Fibroblast of lung (primary cell): ENCODE data around the gene LRRC36. TPM values are rescaled to one million over a fixed set of nuclear protein-coding genes. Genes with fewer than 3 reads are reported as not detected.
A peak's percentile ranks its signal among the peaks of the same experiment; 100 is the strongest.

Source experiments
- DNase-seq, 2 donors: peaks; one replicate each; pipeline versions ENCODE4 v3.0.0 to v3.0.0-alpha.2; 2010; ENCODE audit warnings: low read depth in 2 of 2
- H2AFZ ChIP-seq: 2 replicates; pipeline ENCODE4 v1.5.1; 2012; ENCODE audit warnings: low read length, control low read depth, inconsistent platforms
- H3K27ac ChIP-seq: 2 replicates; pipeline ENCODE4 v1.5.1; 2011; ENCODE audit warnings: low read length, control low read depth; ENCODE audit not compliant: insufficient read depth
- H3K27me3 ChIP-seq: 2 replicates; pipeline ENCODE4 v1.5.1; 2011; ENCODE audit warnings: mild to moderate bottlenecking, low read length; ENCODE audit not compliant: control insufficient read depth, insufficient read depth
- H3K36me3 ChIP-seq: 2 replicates; pipeline ENCODE4 v1.5.1; 2011; ENCODE audit warnings: low read length; ENCODE audit not compliant: control insufficient read depth, insufficient read depth
- H3K4me1 ChIP-seq: 2 replicates; pipeline ENCODE4 v1.5.1; 2011; ENCODE audit warnings: low read length; ENCODE audit not compliant: control insufficient read depth, insufficient read depth; ENCODE audit errors: extremely low read depth
- H3K4me2 ChIP-seq: 2 replicates; pipeline ENCODE4 v1.5.1; 2011; ENCODE audit warnings: low read length, control low read depth; ENCODE audit not compliant: insufficient read depth; ENCODE audit errors: extremely low read depth
- H3K4me3 ChIP-seq, 4 experiments: fragments of 200-600 bp in 1 of 4; sonication (generic) in 1 of 4; replicated peaks in 1 of 4; 2 replicates each; pipeline ENCODE4 v1.5.1; 2011 to 2016; ENCODE audit warnings: low read length in 4 of 4, low read depth in 3 of 4, mild to moderate bottlenecking in 3 of 4, control low read depth in 2 of 4, inconsistent platforms in 1 of 4, mixed read lengths in 1 of 4; ENCODE audit not compliant: insufficient read depth in 1 of 4; ENCODE audit errors: control extremely low read depth in 1 of 4
- H3K79me2 ChIP-seq: 2 replicates; pipeline ENCODE4 v1.5.1; 2012; ENCODE audit warnings: mild to moderate bottlenecking, low read length, inconsistent platforms; ENCODE audit not compliant: control insufficient read depth, insufficient read depth
- H3K9ac ChIP-seq: 2 replicates; pipeline ENCODE4 v1.5.1; 2011; ENCODE audit warnings: mild to moderate bottlenecking, low read length, control low read depth; ENCODE audit not compliant: insufficient read depth
- H3K9me3 ChIP-seq: 2 replicates; pipeline ENCODE4 v1.5.1; 2012; ENCODE audit warnings: low read depth, low read length; ENCODE audit not compliant: control insufficient read depth, insufficient read depth
- H4K20me1 ChIP-seq: 2 replicates; pipeline ENCODE4 v1.5.1; 2011; ENCODE audit warnings: low read length; ENCODE audit not compliant: control insufficient read depth, insufficient read depth; ENCODE audit errors: extremely low read depth
- CTCF ChIP-seq, 2 donors: IDR thresholded peaks in 1 of 2; conservative IDR thresholded peaks in 1 of 2; 1 replicate in 1 of 2; 2 replicates in 1 of 2; pipeline ENCODE4 v1.5.1; 2011 to 2012; ENCODE audit warnings: low read length in 2 of 2, control low read depth in 1 of 2, inconsistent platforms in 1 of 2, low read depth in 1 of 2, mild to moderate bottlenecking in 1 of 2
- EZH2 ChIP-seq: IDR thresholded peaks from 2 replicates; pipeline ENCODE4 v1.5.1; 2012; ENCODE audit warnings: low read length, control low read depth, mild to moderate bottlenecking; ENCODE audit errors: missing control alignments
- polyA plus RNA-seq, 2 donors: library from polyadenylated mRNA; depleted of rRNA in 1 of 2; stranded (reverse) in 1 of 2; unstranded in 1 of 2; fragments of >200 nt; gene quantifications; 2 replicates each; pipeline ENCODE4 v1.2.1, GENCODE V29; 2011 to 2012; ENCODE audit warnings: missing spikeins in 1 of 2
- total RNA-seq: library from RNA; depleted of rRNA; stranded (reverse); fragments of >200 nt; gene quantifications from 2 replicates; pipeline ENCODE4 v1.2.1, GENCODE V29; 2014

The LRRC36 gene
- total and polyA plus RNA-seq, 2 donors (not counting 1 experiment from before 2014, with no cell fraction given) = 0.06 to 0.66 TPM

- Histone ChIP-seq H3K79me2 (no peaks in the 10 kb centered on the region), H3K36me3 (no peaks in the 10 kb centered on the region), H3K4me2 (no peak overlapping the region), H4K20me1 (no peaks in the 10 kb centered on the region), H3K27ac (no peak overlapping the region), H3K9ac (no peak overlapping the region), H3K4me3 (no peak overlapping the region), H3K9me3 (no peaks in the 10 kb centered on the region), H3K27me3 (peaks cover 2% of the 10 kb centered on the region), H3K4me1 (peaks cover 19% of the 10 kb centered on the region), H2AFZ (no peak overlapping the region)
- DNase-seq = no peak
- TF ChIP-seq EZH2 (no peak), CTCF (conservative IDR thresholded peaks at IDR 0.05 in 1 of 2, IDR thresholded peaks at IDR 0.05 in 1 of 2; ENCODE audit: low read depth in 1 of 2, low read length in 2 of 2) (no peak)
Measured at GRCh38 chr16:67395105-67395457, 68.5 kb downstream of the LRRC36 start.

GRCh38 chr16:67395458-67396158, 69.0 kb downstream of the LRRC36 start:
- Histone ChIP-seq H3K79me2 (no peaks in the 10 kb centered on the region), H3K27ac (peak overlapping the region; percentile 13), H3K4me3 (no peak overlapping the region), H3K27me3 (peaks cover 2% of the 10 kb centered on the region), H3K36me3 (no peaks in the 10 kb centered on the region), H3K4me2 (no peak overlapping the region), H2AFZ (no peak overlapping the region), H3K9me3 (no peaks in the 10 kb centered on the region), H3K4me1 (peaks cover 19% of the 10 kb centered on the region), H4K20me1 (no peaks in the 10 kb centered on the region), H3K9ac (no peak overlapping the region)
- TF ChIP-seq CTCF (conservative IDR thresholded peaks at IDR 0.05 in 1 of 2, IDR thresholded peaks at IDR 0.05 in 1 of 2; ENCODE audit: low read depth in 1 of 2, low read length in 2 of 2) (no peak), EZH2 (no peak)
- no peak for DNase-seq

DNA sequence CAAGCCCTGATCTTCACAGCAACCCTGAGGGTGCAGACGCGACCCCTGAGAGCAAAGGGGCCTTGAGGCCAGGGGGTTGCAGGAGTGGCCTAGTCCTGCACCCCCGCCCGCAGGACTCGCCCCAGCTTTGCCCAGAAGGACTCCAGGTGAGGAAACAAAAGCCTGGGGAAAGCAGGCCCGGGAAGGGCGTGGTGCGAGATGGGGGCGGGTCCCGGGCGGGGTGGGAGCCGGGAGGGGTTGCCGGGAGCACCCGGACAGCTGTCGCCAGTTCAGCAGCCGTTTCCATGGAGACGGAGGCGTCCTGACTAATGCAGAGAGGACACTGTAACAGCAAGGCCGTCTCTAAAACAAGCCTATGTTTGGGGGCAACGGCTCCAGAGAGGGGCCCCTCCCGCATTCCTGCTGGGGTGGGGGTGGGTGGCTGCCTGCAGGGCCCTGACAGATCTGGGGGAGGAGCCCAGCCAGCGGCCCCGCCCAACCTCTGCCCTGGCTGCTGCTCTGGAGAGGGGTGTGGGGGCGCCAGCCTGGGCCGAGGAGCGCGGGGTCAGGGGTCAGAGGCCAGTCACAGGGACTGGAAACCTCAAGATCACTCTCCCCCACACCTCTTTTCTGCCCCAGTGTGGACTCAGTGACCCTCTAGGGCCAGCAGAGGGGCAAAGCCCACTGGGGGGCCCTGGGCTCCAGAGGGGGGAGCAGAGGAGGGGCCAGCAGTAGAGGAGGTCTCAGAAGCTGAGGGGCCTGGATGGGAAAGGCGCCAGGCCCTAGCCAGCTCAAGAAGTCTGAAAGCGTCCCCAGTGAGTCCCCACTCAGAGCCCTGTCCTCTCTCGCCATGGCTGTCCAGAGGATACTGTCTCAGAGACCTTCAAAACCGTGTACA, 69.8 kb downstream of the LRRC36 start:
- H3K4me1 ChIP-seq = peaks cover 19% of the 10 kb centered on the region
- peak overlapping the region; percentile 30 for H3K27ac ChIP-seq
- H3K9me3 ChIP-seq = no peaks in the 10 kb centered on the region
- no peaks in the 10 kb centered on the region for H3K36me3 ChIP-seq
- H4K20me1 ChIP-seq = no peaks in the 10 kb centered on the region
- TF ChIP-seq EZH2 (no peak), CTCF (conservative IDR thresholded peaks at IDR 0.05 in 1 of 2, IDR thresholded peaks at IDR 0.05 in 1 of 2; ENCODE audit: low read depth in 1 of 2, low read length in 2 of 2) (no peak)
- DNase-seq = peak; percentile 70 to 79
- no peaks in the 10 kb centered on the region for H3K79me2 ChIP-seq
- no peak overlapping the region for H3K4me3 ChIP-seq
- no peak overlapping the region for H2AFZ ChIP-seq
- H3K4me2 ChIP-seq = no peak overlapping the region
- H3K27me3 ChIP-seq = peaks cover 2% of the 10 kb centered on the region
- no peak overlapping the region for H3K9ac ChIP-seq
